ENCODE measurements around the gene FRRS1. TPM values are rescaled to one million over a fixed set of nuclear protein-coding genes. Genes with fewer than 3 reads are reported as not detected.

FRRS1 gene
- total RNA-seq = 4.3 TPM in 2 replicates
- long read RNA-seq, transcript FRRS1-205 (17 exons, 2,304 nt) = major isoform, 8 of 14 reads
- long read RNA-seq, partial matches to known transcripts = 2 of 14 reads
- long read RNA-seq, other reads (novel, unspliced or antisense) = 4 of 14 reads

DNA sequence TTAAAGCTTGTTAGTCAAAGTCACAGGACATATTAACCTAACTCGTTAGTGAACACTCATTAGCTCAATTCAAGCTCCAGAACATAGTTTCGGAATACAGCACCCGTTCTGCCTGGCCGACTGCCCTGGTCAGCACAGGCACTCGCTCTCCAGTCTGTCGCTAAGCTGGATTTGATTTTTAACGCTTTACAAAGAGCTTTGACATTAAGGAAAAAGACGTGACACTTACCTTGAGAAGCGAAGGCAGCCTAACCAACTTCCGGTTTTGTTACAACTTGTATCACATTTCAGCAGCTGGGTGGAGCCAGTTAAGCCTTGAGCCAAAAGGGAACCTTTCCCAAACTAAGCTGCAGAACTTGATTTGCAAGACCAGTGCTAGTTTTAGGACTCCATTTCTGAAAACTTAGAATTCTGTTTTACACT is at the start of gene FRRS1:
FRRS1 (minus strand) TSS at position 258 of the 423 bp plus-strand sequence. CDS start 17,867 bp downstream, outside the sequence.
- Mint-ChIP-seq H3K27me3 (ENCODE audit: unreplicated experiment) (peaks cover 5% of the 10 kb centered on the region), H3K4me1 (ENCODE audit: unreplicated experiment) (peaks cover 34% of the 10 kb centered on the region), H3K27ac (ENCODE audit: unreplicated experiment) (peak within 1 kb of the TSS; percentile 78), H3K9me3 (ENCODE audit: unreplicated experiment) (no peaks in the 10 kb centered on the region), H3K4me3 (ENCODE audit: unreplicated experiment) (peak within 1 kb of the TSS; percentile 83), H3K36me3 (ENCODE audit: unreplicated experiment) (no peaks in the 10 kb centered on the region)
- TF ChIP-seq, protein P1, sequence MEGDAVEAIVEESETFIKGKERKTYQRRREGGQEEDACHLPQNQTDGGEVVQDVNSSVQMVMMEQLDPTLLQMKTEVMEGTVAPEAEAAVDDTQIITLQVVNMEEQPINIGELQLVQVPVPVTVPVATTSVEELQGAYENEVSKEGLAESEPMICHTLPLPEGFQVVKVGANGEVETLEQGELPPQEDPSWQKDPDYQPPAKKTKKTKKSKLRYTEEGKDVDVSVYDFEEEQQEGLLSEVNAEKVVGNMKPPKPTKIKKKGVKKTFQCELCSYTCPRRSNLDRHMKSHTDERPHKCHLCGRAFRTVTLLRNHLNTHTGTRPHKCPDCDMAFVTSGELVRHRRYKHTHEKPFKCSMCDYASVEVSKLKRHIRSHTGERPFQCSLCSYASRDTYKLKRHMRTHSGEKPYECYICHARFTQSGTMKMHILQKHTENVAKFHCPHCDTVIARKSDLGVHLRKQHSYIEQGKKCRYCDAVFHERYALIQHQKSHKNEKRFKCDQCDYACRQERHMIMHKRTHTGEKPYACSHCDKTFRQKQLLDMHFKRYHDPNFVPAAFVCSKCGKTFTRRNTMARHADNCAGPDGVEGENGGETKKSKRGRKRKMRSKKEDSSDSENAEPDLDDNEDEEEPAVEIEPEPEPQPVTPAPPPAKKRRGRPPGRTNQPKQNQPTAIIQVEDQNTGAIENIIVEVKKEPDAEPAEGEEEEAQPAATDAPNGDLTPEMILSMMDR (IDR thresholded peaks at IDR 0.05) = no peak
- DNase-seq (ENCODE audit: extremely low spot score, unreplicated experiment) = no peak

- TF ChIP-seq, protein P1 (IDR thresholded peaks at IDR 0.05) = no peak
- Mint-ChIP-seq H3K9me3 (ENCODE audit: unreplicated experiment) (no peaks in the 10 kb centered on the region), H3K27me3 (ENCODE audit: unreplicated experiment) (peaks cover 19% of the 10 kb centered on the region), H3K4me3 (ENCODE audit: unreplicated experiment) (no peak overlapping the region), H3K27ac (ENCODE audit: unreplicated experiment) (no peak overlapping the region), H3K4me1 (ENCODE audit: unreplicated experiment) (no peaks in the 10 kb centered on the region), H3K36me3 (ENCODE audit: unreplicated experiment) (no peaks in the 10 kb centered on the region)
- DNase-seq (ENCODE audit: extremely low spot score, unreplicated experiment) = no peak
Measured at GRCh38 chr1:99814373-99814900, 48.0 kb upstream of the FRRS1 start.

DNA sequence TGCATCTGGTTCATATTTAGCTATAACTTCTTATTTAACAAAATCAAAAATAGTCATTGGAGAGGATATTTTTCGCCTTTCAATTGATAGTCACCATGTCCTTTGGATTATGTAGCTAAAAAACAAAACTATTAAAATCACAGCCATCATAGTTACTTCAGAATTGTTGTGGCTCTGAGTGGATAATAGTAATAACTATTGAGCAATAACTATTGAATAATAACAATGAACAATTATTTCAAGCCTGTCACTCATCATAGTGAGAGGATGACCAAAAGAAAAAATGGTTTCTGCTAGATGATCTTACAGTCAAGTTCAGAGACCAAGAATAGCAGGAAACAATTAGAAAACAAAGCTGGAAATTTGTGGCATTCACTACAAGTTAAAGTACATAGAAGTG is 45.3 kb upstream of the FRRS1 start:
- Mint-ChIP-seq H3K27ac (ENCODE audit: unreplicated experiment) (no peak overlapping the region), H3K4me3 (ENCODE audit: unreplicated experiment) (no peak overlapping the region), H3K36me3 (ENCODE audit: unreplicated experiment) (no peaks in the 10 kb centered on the region), H3K27me3 (ENCODE audit: unreplicated experiment) (peaks cover 27% of the 10 kb centered on the region), H3K4me1 (ENCODE audit: unreplicated experiment) (peaks cover 4% of the 10 kb centered on the region), H3K9me3 (ENCODE audit: unreplicated experiment) (no peaks in the 10 kb centered on the region)
- TF ChIP-seq, protein P1 (IDR thresholded peaks at IDR 0.05) = no peak
- DNase-seq (ENCODE audit: extremely low spot score, unreplicated experiment) = no peak

DNA sequence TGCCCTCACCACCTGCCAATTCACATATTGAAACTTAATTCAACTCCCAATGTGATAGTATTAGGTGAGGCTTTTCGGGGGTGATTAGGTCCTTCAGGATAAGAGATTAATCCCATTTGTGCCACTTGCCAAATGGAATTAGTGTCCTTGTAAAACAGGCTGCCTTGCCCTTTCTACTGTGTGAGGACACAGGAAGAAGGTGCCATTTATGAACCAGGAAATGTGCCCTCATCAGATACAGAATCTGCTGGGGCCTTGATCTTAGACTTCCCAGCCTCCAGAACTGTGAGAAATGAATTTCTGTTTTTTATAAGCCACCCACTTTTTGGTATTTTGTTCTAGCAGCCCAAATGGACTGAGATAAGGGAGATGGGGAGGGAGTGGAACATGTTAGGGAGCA is 44.6 kb upstream of the FRRS1 start:
- TF ChIP-seq, protein P1 (IDR thresholded peaks at IDR 0.05) = no peak
- H3K27ac Mint-ChIP-seq (ENCODE audit: unreplicated experiment) = no peak overlapping the region

GRCh38 chr1:99808391-99809115 is 42.1 kb upstream of the FRRS1 start:
- TF ChIP-seq, protein P1 (IDR thresholded peaks at IDR 0.05) = peak; percentile 73
- peak overlapping the region; percentile 55 for H3K4me3 Mint-ChIP-seq (ENCODE audit: unreplicated experiment)
- H3K4me1 Mint-ChIP-seq (ENCODE audit: unreplicated experiment) = peaks cover 4% of the 10 kb centered on the region
- no peaks in the 10 kb centered on the region for H3K36me3 Mint-ChIP-seq (ENCODE audit: unreplicated experiment)
- H3K9me3 Mint-ChIP-seq (ENCODE audit: unreplicated experiment) = no peaks in the 10 kb centered on the region
- no peak for DNase-seq (ENCODE audit: extremely low spot score, unreplicated experiment)
- peak overlapping the region; percentile 46 for H3K27ac Mint-ChIP-seq (ENCODE audit: unreplicated experiment)
- H3K27me3 Mint-ChIP-seq (ENCODE audit: unreplicated experiment) = peaks cover 16% of the 10 kb centered on the region

More for the DNA sequence above, 44.6 kb upstream of the FRRS1 start:
- no peaks in the 10 kb centered on the region for H3K9me3 Mint-ChIP-seq (ENCODE audit: unreplicated experiment)
- no peak overlapping the region for H3K4me3 Mint-ChIP-seq (ENCODE audit: unreplicated experiment)
- DNase-seq (ENCODE audit: extremely low spot score, unreplicated experiment) = no peak
- H3K36me3 Mint-ChIP-seq (ENCODE audit: unreplicated experiment) = no peaks in the 10 kb centered on the region
- peaks cover 4% of the 10 kb centered on the region for H3K4me1 Mint-ChIP-seq (ENCODE audit: unreplicated experiment)
- peaks cover 23% of the 10 kb centered on the region for H3K27me3 Mint-ChIP-seq (ENCODE audit: unreplicated experiment)
